ENCODE data around the gene GATA1.

GATA1 gene

GRCh38 chrX:48794911-48795515 lies 8.6 kb downstream of the GATA1 start:
- Histone ChIP-seq H2BK12ac (ENCODE audit: low read length) (peak overlapping the region; percentile 88), H3K79me1 (ENCODE audit: low read length) (peaks cover 23% of the 10 kb centered on the region), H3K14ac (ENCODE audit: low read length) (peak overlapping the region; percentile 71), H3K4me1 (ENCODE audit: control insufficient read depth in 1 of 2, insufficient read depth in 2 of 2, low read length in 2 of 2) (peaks cover 19 to 21% of the 10 kb centered on the region in 2 experiments), H2BK120ac (ENCODE audit: insufficient read depth, low read length, poor library complexity) (peak overlapping the region; percentile 98), H2BK5ac (ENCODE audit: low read depth, low read length, poor library complexity) (peak overlapping the region; percentile 92), H3K36me3 (ENCODE audit: control insufficient read depth in 1 of 2, insufficient read depth in 2 of 2, low read length in 2 of 2) (no peaks in the 10 kb centered on the region), H4K8ac (ENCODE audit: low read depth, low read length) (peak overlapping the region; percentile 91), H4K12ac (ENCODE audit: low read depth, low read length) (peak overlapping the region; percentile 6), H3K18ac (ENCODE audit: low read length) (peak overlapping the region; percentile 6), H3K9ac (ENCODE audit: low read length) (no peak overlapping the region), H3K23ac (ENCODE audit: low read length) (no peak overlapping the region), H3K4me3 (ENCODE audit: low read depth, low read length) (no peak overlapping the region), H3K4me2 (ENCODE audit: low read length) (peak overlapping the region; percentile 48), H3K27ac (ENCODE audit: low read depth, low read length) (peak overlapping the region; percentile 79), H3K79me2 (ENCODE audit: control insufficient read depth, insufficient read depth, low read length, poor library complexity) (peaks cover 2% of the 10 kb centered on the region), H2AK5ac (ENCODE audit: low read length) (peak overlapping the region; percentile 11), H3K9me3 (ENCODE audit: insufficient read depth, low read depth, low read length) (no peaks in the 10 kb centered on the region), H4K91ac (ENCODE audit: low read depth, low read length) (peak overlapping the region; percentile 91), H3K4ac (ENCODE audit: low read depth, low read length) (peak overlapping the region; percentile 61), H2AFZ (ENCODE audit: insufficient read depth, low read length, poor library complexity) (no peak overlapping the region), H3K27me3 (ENCODE audit: insufficient read depth, low read length) (no peaks in the 10 kb centered on the region)
- DNase-seq = peak; percentile 58 to 70
- WGBS (ENCODE audit: extremely low coverage, insufficient coverage, insufficient read length) = no CpG with 5 or more reads among the region's 8 CpGs

- Histone ChIP-seq H2BK120ac (ENCODE audit: insufficient read depth, low read length, poor library complexity) (no peak overlapping the region), H4K91ac (ENCODE audit: low read depth, low read length) (no peak overlapping the region), H3K14ac (ENCODE audit: low read length) (no peak overlapping the region), H3K79me2 (ENCODE audit: control insufficient read depth, insufficient read depth, low read length, poor library complexity) (peaks cover 6% of the 10 kb centered on the region), H4K12ac (ENCODE audit: low read depth, low read length) (no peak overlapping the region), H3K27ac (ENCODE audit: low read depth, low read length) (no peak overlapping the region), H3K4me1 (ENCODE audit: control insufficient read depth in 1 of 2, insufficient read depth in 2 of 2, low read length in 2 of 2) (peaks cover 26 to 27% of the 10 kb centered on the region in 2 experiments), H3K4me2 (ENCODE audit: low read length) (no peak overlapping the region), H2BK12ac (ENCODE audit: low read length) (peak overlapping the region; percentile 11), H3K4ac (ENCODE audit: low read depth, low read length) (no peak overlapping the region), H2AK5ac (ENCODE audit: low read length) (no peak overlapping the region), H3K36me3 (ENCODE audit: control insufficient read depth in 1 of 2, insufficient read depth in 2 of 2, low read length in 2 of 2) (peaks cover 1 to 2% of the 10 kb centered on the region in 2 experiments), H2BK5ac (ENCODE audit: low read depth, low read length, poor library complexity) (no peak overlapping the region), H3K18ac (ENCODE audit: low read length) (no peak overlapping the region), H3K23ac (ENCODE audit: low read length) (no peak overlapping the region), H3K4me3 (ENCODE audit: low read depth, low read length) (no peak overlapping the region), H3K9ac (ENCODE audit: low read length) (no peak overlapping the region), H4K8ac (ENCODE audit: low read depth, low read length) (no peak overlapping the region), H3K9me3 (ENCODE audit: insufficient read depth, low read depth, low read length) (no peaks in the 10 kb centered on the region), H2AFZ (ENCODE audit: insufficient read depth, low read length, poor library complexity) (no peak overlapping the region), H3K27me3 (ENCODE audit: insufficient read depth, low read length) (no peaks in the 10 kb centered on the region), H3K79me1 (ENCODE audit: low read length) (peaks cover 31% of the 10 kb centered on the region)
- no CpG with 5 or more reads among the region's 2 CpGs for WGBS (ENCODE audit: extremely low coverage, insufficient coverage, insufficient read length)
- no peak for DNase-seq
Observed at GRCh38 chrX:48798318-48798717, 11.9 kb downstream of the GATA1 start.

- Histone ChIP-seq H3K36me3 (ENCODE audit: control insufficient read depth in 1 of 2, insufficient read depth in 2 of 2, low read length in 2 of 2) (peaks cover 12 to 13% of the 10 kb centered on the region in 2 experiments), H2AFZ (ENCODE audit: insufficient read depth, low read length, poor library complexity) (no peak overlapping the region), H3K27ac (ENCODE audit: low read depth, low read length) (peak overlapping the region; percentile 63), H2BK12ac (ENCODE audit: low read length) (peak overlapping the region; percentile 58), H3K4me1 (ENCODE audit: control insufficient read depth in 1 of 2, insufficient read depth in 2 of 2, low read length in 2 of 2) (peaks cover 10 to 11% of the 10 kb centered on the region in 2 experiments), H3K18ac (ENCODE audit: low read length) (no peak overlapping the region), H3K9ac (ENCODE audit: low read length) (peak overlapping the region; percentile 6), H3K23ac (ENCODE audit: low read length) (no peak overlapping the region), H2AK5ac (ENCODE audit: low read length) (peak overlapping the region; percentile 79), H3K27me3 (ENCODE audit: insufficient read depth, low read length) (no peaks in the 10 kb centered on the region), H3K4ac (ENCODE audit: low read depth, low read length) (peak overlapping the region; percentile 12), H2BK5ac (ENCODE audit: low read depth, low read length, poor library complexity) (no peak overlapping the region), H3K4me2 (ENCODE audit: low read length) (peak overlapping the region; percentile 83), H3K9me3 (ENCODE audit: insufficient read depth, low read depth, low read length) (no peaks in the 10 kb centered on the region), H3K4me3 (ENCODE audit: low read depth, low read length) (peak overlapping the region; percentile 88), H4K91ac (ENCODE audit: low read depth, low read length) (peak overlapping the region; percentile 77), H4K8ac (ENCODE audit: low read depth, low read length) (peak overlapping the region; percentile 99), H4K12ac (ENCODE audit: low read depth, low read length) (peak overlapping the region; percentile 98), H3K79me2 (ENCODE audit: control insufficient read depth, insufficient read depth, low read length, poor library complexity) (peaks cover 4% of the 10 kb centered on the region), H2BK120ac (ENCODE audit: insufficient read depth, low read length, poor library complexity) (peak overlapping the region; percentile 33), H3K79me1 (ENCODE audit: low read length) (peaks cover 13% of the 10 kb centered on the region), H3K14ac (ENCODE audit: low read length) (peak overlapping the region; percentile 53)
- DNase-seq = peak in 1 of 2 donors; percentile 4
- WGBS (ENCODE audit: extremely low coverage, insufficient coverage, insufficient read length) = no CpG with 5 or more reads among the region's 17 CpGs
Observed at GRCh38 chrX:48800574-48801279, 14.3 kb downstream of the GATA1 start.

GRCh38 chrX:48801280-48802088 lies 15.1 kb downstream of the GATA1 start, which contains the start of gene HDAC6:
HDAC6 (plus strand) TSS chrX:48802067; CDS start chrX:48802693, 626 bp downstream.
- peak within 1 kb of the TSS; percentile 98 for H4K12ac ChIP-seq (ENCODE audit: low read depth, low read length)
- H3K36me3 ChIP-seq (ENCODE audit: control insufficient read depth in 1 of 2, insufficient read depth in 2 of 2, low read length in 2 of 2) = peaks cover 16 to 17% of the 10 kb centered on the region in 2 experiments
- peak within 1 kb of the TSS; percentile 99 for H4K8ac ChIP-seq (ENCODE audit: low read depth, low read length)
- H2BK120ac ChIP-seq (ENCODE audit: insufficient read depth, low read length, poor library complexity) = peak within 1 kb of the TSS; percentile 81
- peak; percentile 97 to 98 for DNase-seq
- peak within 1 kb of the TSS; percentile 97 for H3K9ac ChIP-seq (ENCODE audit: low read length)
- peak within 1 kb of the TSS; percentile 97 for H3K27ac ChIP-seq (ENCODE audit: low read depth, low read length)
- H3K4me2 ChIP-seq (ENCODE audit: low read length) = peak within 1 kb of the TSS; percentile 83
- H3K79me1 ChIP-seq (ENCODE audit: low read length) = peaks cover 10% of the 10 kb centered on the region
- no peaks in the 10 kb centered on the region for H3K27me3 ChIP-seq (ENCODE audit: insufficient read depth, low read length)
- peak within 1 kb of the TSS; percentile 79 for H2AK5ac ChIP-seq (ENCODE audit: low read length)
- peak within 1 kb of the TSS; percentile 63 for H2AFZ ChIP-seq (ENCODE audit: insufficient read depth, low read length, poor library complexity)
- peak within 1 kb of the TSS; percentile 99 for H2BK5ac ChIP-seq (ENCODE audit: low read depth, low read length, poor library complexity)
- H2BK12ac ChIP-seq (ENCODE audit: low read length) = no peak within 1 kb of the TSS
- peaks cover 5 to 8% of the 10 kb centered on the region in 2 experiments for H3K4me1 ChIP-seq (ENCODE audit: control insufficient read depth in 1 of 2, insufficient read depth in 2 of 2, low read length in 2 of 2)
- H4K91ac ChIP-seq (ENCODE audit: low read depth, low read length) = peak within 1 kb of the TSS; percentile 98
- no peak within 1 kb of the TSS for H3K23ac ChIP-seq (ENCODE audit: low read length)
- peak within 1 kb of the TSS; percentile 88 for H3K4me3 ChIP-seq (ENCODE audit: low read depth, low read length)
- peak within 1 kb of the TSS; percentile 93 for H3K14ac ChIP-seq (ENCODE audit: low read length)
- H3K4ac ChIP-seq (ENCODE audit: low read depth, low read length) = peak within 1 kb of the TSS; percentile 93
- H3K9me3 ChIP-seq (ENCODE audit: insufficient read depth, low read depth, low read length) = no peaks in the 10 kb centered on the region
- H3K18ac ChIP-seq (ENCODE audit: low read length) = peak within 1 kb of the TSS; percentile 94
- no CpG with 5 or more reads among the region's 89 CpGs for WGBS (ENCODE audit: extremely low coverage, insufficient coverage, insufficient read length)
- H3K79me2 ChIP-seq (ENCODE audit: control insufficient read depth, insufficient read depth, low read length, poor library complexity) = peaks cover 4% of the 10 kb centered on the region

Measured in trophoblast cell (in vitro differentiated cells and primary cell).